NCI-H2107 treated with DMSO at 0.1 percent for 48 hours (cell line): ENCODE data around the gene TOMM20.

Source experiments
- DNase-seq: peaks from one replicate; lab custom pipeline; 2025; ENCODE audit not compliant: unreplicated experiment; lab: John Stamatoyannopoulos, UW

The TOMM20 gene

GRCh38 chr1:235069577-235070563 is 58.8 kb downstream of the TOMM20 start:
- peak; percentile 95 for DNase-seq

GRCh38 chr1:235069176-235069575 is 59.5 kb downstream of the TOMM20 start:
- no peak for DNase-seq

- no peak for DNase-seq
Measured at GRCh38 chr1:235068158-235069121, 60.2 kb downstream of the TOMM20 start.

DNA sequence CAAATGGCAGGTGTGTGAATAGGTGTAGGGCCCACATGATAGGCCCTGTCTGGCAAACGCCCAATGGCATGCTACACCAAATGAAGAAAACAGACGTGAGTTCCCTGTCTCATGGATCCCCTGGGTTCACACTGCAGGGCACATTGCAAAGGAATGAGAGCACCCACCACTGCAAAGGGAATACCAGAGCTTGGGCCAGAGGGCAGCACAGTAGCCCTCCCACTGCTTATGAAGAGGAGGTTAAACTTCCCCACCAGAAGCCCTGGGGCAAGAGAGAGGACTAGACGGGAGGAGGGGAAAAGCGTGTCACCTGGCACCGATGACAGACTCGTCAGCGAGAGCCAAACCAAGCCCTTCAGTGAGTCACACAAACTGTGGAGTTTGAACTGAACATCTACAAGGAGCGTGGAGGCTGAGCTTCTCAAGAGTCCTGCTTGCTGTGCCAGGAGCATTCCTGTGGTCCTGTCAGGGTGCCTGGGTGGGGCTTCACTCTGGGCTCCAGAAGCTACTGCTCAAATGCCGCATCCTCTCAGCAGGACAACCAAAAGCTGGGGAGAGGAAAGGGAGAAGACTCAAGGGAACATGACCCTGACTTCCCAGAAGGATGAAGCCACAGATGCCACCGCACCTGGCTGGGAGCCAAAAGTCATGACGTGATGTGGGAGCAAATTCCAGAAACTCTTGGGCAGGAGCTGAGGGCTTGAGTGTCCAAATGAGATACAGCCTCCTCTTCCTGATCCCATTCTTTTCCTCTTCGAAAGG is 61.1 kb downstream of the TOMM20 start:
- peak; percentile 91 for DNase-seq

GRCh38 chr1:235063068-235063765 is 65.4 kb downstream of the TOMM20 start:
- no peak for DNase-seq

- DNase-seq = peak; percentile 92
Measured at GRCh38 chr1:235060607-235061470, 67.8 kb downstream of the TOMM20 start.
